Epithelial cell of prostate (primary cell): Measurements from ENCODE around the gene ACBD4.
"Not testable (repeated sequence)": the region's sequence is repeated elsewhere in the genome, so short reads cannot be mapped to it uniquely, and the experiment has no call there.

Source experiments
- DNase-seq: peaks from one replicate; pipeline ENCODE4 v3.0.0-alpha.2; 2011; ENCODE audit warnings: low read depth, low spot score
- H3K27ac ChIP-seq: fragments of 450-650 bp; 2 replicates; pipeline ENCODE4 v1.5.1; 2017; ENCODE audit warnings: mild to moderate bottlenecking

The ACBD4 gene

GRCh38 chr17:45117848-45118646, 17.4 kb upstream of the ACBD4 start:
- DNase-seq = no peak
- H3K27ac ChIP-seq = no peak overlapping the region

- DNase-seq = no peak
- H3K27ac ChIP-seq = no peak overlapping the region
Observed at GRCh38 chr17:45118691-45119090, 16.8 kb upstream of the ACBD4 start.

DNA sequence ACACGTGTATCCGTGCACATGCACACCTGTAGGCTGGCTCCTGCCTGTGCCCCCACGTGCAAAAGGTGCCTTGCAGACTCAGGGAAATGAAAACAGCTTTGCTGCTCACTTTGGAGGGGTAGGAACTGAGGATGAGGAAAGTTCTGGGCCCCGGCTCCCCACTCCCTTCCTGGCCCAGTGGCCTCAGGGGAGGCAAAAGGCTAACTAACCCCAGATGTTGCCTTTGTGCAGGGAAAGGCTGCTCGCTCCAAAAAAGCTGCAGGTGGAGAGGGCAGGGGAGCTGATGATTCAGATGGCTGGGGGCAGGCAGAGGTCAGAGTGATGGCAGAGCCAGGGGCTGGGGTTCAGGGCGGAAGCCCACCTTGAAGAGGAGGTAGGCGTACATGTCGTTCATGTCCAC, 15.5 kb upstream of the ACBD4 start:
- DNase-seq = no peak

GRCh38 chr17:45120558-45120957, 14.9 kb upstream of the ACBD4 start:
- DNase-seq = no peak
- no peak overlapping the region for H3K27ac ChIP-seq

More for the DNA sequence above, 15.5 kb upstream of the ACBD4 start:
- H3K27ac ChIP-seq = no peak overlapping the region

GRCh38 chr17:45121055-45121454, 14.4 kb upstream of the ACBD4 start:
- no peak for DNase-seq

GRCh38 chr17:45123076-45123770, 12.3 kb upstream of the ACBD4 start:
- peak overlapping the region; percentile 94 for H3K27ac ChIP-seq
- DNase-seq = no peak

More at GRCh38 chr17:45121055-45121454, 14.4 kb upstream of the ACBD4 start:
- no peak overlapping the region for H3K27ac ChIP-seq

DNA sequence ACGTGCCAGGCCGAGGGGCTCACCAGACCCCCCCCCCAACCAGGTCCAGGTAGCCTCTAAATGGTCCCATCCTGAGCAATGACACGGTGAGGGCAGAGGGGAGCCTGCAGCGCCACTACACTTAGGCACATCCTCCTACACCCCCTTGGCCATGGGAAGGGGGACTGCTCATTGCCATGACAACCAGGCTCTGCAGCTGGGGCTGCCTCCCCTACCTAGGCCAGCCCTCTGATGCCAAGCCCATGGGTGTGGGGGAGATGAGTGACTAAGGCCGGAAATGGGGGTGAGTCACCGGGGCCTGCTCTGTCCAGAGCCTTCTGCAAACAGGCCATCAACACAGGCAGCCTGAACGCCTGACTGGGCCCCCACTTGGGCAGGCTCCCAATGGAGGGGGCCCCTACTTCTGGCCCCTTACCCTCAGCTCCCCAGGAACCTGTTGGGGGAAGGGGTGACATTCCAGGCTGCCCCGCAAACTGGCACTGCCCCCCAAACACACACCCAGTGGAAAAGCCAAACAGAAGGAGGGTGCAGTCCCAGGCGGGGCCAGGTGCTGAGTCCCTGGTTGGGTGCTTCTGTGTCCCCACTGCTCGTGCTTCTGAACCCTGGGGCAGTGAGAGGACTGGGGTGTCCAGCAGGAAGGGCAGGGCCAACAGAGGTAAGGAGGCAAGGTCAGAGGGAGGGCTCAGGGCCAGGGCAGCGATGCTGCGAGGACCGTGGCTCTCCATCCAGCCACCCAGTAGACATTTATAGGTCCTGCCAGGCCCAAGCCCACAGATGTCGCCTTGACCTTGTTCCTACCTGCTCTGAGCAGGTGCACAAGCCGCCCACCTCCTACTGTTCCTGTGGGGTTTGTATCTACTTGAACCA, 11.3 kb upstream of the ACBD4 start:
- no peak for DNase-seq
- peak overlapping the region; percentile 94 for H3K27ac ChIP-seq

- not testable (repeated sequence) for DNase-seq
- H3K27ac ChIP-seq = peak overlapping the region; percentile 94
Observed at GRCh38 chr17:45124797-45125122, 10.7 kb upstream of the ACBD4 start.

DNA sequence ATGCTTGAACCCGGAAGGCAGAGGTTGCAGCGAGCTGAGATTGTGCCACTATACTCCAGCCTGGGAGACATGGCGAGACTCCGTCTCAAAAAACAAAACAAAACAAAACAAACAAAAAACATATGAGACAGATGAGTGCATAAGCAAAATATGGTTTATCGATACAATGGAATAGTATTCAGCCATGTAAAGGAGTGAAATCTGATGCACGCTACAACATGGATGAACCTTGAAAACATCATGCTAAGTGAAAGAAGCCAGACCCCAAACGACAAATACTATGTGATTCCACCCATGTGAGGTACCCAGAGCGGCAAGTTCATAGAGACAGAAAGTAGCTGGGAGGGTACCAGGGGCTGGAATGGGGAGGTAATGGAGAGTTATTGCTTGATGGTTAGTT, 10.0 kb upstream of the ACBD4 start:
- H3K27ac ChIP-seq = peak overlapping the region; percentile 94
- DNase-seq = no peak

GRCh38 chr17:45127207-45127547, 8.3 kb upstream of the ACBD4 start:
- no peak for DNase-seq
- H3K27ac ChIP-seq = peak overlapping the region; percentile 94

- H3K27ac ChIP-seq = peak overlapping the region; percentile 94
- no peak for DNase-seq
Observed at GRCh38 chr17:45127548-45128300, 7.8 kb upstream of the ACBD4 start.

DNA sequence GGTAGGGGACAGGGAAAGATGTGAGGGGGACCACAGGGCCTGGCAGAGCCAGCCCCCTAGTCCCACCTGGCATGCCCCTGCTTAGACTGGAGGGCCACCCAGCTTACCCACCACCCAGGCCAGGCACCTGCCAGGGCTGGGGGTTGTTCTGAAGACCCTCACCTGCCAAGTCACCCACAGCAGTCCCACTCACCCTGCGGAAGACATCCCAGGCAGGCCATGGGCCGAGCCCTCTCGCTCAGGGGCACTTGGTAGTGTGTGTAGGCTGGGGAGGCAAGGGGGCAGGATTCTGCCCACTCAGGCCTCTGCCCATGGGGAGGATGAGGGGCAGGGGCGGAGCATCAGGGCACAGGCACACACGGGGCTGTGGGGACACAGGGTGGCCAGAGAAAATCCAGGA, 7.2 kb upstream of the ACBD4 start:
- DNase-seq = no peak
- peak overlapping the region; percentile 94 for H3K27ac ChIP-seq

GRCh38 chr17:45128989-45129388, 6.5 kb upstream of the ACBD4 start:
- H3K27ac ChIP-seq = peak overlapping the region; percentile 94
- no peak for DNase-seq

DNA sequence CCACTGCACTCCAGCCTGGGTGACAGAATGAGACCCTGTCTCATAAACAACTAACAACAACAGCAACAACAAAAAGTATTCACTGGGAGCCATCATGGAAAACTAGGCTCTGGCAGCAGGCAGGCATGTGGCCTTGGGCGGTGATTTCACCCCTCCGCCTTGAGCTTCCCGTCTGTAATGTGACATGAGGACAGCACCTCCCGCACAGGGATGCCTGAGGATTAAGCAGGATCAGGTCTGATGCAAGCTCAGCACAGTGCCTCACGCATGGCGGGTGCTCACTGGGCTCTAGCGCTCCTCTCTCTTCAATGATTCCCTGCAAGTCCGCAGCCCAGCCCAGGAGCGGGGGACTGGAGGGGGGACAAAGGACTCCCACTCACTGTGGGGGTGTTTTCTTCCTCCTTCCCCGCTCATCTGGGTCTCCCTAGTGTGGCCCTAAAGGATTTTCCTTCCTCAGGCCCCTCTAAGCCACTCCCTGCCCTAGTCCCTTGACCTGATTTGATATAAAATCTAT, 6.0 kb upstream of the ACBD4 start:
- DNase-seq = no peak

GRCh38 chr17:45129940-45130680, 5.4 kb upstream of the ACBD4 start:
- DNase-seq = no peak
- peak overlapping the region; percentile 94 for H3K27ac ChIP-seq

More for the DNA sequence above, 6.0 kb upstream of the ACBD4 start:
- peak overlapping the region; percentile 94 for H3K27ac ChIP-seq

DNA sequence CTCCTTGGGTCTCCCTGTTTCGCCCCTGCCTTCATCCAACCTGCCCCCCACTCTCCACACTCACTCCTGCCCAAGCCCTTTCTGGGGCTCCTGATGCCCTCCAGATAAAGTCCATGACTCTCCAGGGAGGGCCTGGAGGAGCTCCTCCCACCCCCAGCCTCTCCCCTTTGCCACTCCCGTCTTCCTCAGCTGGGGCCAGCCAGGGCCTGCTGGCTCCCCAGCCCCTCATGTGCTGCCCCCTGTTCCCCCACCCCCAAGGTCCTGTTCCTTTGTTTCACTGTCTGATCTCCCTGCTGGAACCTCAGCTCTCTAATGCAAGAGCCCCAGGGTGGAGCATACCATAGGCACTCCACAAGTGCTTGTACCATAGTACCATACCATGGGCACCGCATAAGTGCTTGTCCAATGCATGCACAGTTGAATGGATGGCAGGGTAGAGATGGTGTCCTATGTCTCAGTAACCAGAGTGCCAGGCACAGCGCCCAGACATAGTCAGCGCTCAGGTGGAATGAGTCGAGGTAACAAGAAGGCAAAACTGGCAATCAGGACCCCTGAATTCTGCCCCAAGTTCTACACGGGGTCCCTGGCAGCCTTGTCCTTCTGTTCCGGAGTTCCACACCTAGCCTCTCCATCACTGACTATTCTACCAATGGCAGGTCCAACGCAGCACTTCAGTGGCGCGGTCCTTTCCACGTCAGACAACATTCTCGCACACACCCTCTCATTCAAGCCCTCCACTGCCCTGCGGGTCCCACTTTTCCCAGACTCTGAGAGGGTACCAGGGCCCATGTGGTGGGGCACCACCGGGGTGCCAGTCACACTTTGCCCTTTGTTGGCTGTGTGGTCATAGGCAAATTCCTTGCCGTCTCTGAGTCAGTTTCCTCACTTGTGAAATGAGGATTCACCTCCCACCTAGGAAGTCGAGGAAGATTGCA, 4.5 kb upstream of the ACBD4 start:
- DNase-seq = no peak
- H3K27ac ChIP-seq = peak overlapping the region; percentile 94

DNA sequence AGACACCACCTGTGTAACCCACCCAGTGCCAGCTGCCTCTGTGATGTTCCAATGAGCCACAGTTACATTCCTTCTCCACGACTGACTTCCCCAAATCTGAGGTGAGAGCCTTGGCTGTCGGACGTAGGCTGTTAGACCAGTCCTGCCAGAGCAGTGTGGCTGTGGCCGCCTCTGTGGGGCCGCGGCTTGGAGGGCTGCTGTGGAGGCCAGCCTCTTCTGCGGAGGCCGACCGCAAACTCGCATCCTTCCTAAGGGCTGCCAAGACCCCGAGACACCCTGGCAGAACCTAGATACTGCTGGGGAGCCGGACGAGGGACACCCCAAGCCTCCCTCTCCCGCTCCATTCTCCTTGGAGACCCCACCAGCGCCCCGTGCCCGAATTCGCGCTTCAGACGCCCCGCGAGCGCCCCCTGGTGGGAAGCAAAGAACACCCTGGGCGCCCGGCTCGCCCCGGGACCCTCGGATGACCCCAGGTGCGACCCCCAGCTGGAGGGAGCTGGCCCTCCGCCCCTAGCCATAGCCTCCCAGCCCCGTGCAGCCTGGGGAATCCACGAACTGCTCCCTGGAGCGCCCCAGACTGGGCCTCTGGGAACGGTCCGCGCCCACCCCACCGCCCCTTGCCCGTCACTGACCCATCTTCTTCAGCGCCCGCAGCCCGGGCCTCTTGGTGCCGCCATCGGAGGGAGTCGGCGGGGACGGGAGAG, 3.7 kb upstream of the ACBD4 start:
- no peak for DNase-seq
- peak overlapping the region; percentile 94 for H3K27ac ChIP-seq

DNA sequence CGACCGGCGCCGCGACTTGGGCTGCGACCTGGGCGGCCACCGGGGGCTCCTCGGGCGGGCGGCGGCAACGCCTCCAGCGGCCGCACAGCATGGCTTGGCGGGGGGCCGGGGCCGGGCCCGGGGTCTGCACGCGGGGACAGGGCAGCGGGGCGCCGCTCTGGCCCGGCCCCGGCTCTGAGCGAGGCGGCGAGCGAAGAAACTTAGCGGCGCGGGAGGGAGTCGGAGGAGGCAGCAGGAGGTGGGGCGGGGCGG, 3.2 kb upstream of the ACBD4 start, which contains the start of gene PLCD3:
PLCD3 (minus strand) TSS at position 196 of the 252 bp plus-strand sequence; CDS start at position 91, 105 bp downstream.
- no peak for DNase-seq
- H3K27ac ChIP-seq = peak within 1 kb of the TSS; percentile 94
